ENCODE results near the gene LCN6.

The LCN6 gene

DNA sequence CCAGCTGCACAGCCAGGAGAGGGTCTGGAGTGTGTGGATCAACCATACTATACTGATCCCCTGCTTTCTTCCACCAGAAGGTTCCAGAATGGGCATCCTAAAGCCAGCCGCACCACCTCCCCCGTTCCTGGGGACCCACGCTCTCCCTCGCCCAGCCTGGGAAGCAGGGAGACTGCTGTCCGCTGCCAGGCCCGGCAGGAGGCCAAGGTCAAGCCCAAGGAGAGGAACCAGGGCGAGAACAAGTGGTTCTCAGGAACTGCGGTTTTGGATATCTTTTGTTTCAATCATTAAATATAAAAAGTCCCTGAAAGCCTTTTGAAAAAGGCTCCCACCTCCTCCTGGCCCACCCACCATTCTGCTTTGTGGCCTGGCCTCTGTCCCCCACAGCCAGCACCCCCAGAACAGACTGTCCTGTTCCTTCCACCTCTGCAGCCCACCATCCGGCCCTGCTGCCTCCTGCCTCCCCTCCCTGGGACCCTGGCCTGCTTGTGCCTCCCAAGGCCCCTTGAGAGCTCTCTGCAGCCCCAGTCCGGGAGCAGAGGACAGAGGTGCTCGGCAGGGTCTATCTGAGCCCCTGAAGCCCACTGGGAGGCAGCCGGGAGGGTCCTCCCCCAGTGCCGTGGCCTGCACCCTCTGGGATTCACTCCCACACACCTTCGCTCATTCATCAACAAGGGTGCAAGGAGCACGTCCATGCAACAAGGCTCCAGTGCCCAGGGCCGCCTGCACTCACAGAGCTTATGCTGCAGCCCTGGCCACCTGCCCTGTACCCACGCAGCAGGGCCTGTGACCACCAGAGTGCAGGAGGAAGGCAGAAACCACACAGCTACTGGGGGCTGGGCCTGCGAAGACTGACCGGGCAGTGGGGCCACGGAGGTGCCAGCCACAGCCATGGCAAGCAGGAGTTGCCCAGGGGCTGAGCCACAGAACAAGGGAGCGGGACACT lies 614 bp upstream of the LCN6 start:
- no peak for DNase-seq (ENCODE audit: low spot score)
- Mint-ChIP-seq H3K27me3 (ENCODE audit: low read depth) (peaks cover 1% of the 10 kb centered on the region), H3K36me3 (ENCODE audit: low read depth) (peaks cover 2% of the 10 kb centered on the region), H3K9me3 (peaks cover 16% of the 10 kb centered on the region), H3K4me1 (ENCODE audit: low read depth) (peaks cover 6% of the 10 kb centered on the region), H3K27ac (no peak overlapping the region), H3K4me3 (no peak overlapping the region)

DNA sequence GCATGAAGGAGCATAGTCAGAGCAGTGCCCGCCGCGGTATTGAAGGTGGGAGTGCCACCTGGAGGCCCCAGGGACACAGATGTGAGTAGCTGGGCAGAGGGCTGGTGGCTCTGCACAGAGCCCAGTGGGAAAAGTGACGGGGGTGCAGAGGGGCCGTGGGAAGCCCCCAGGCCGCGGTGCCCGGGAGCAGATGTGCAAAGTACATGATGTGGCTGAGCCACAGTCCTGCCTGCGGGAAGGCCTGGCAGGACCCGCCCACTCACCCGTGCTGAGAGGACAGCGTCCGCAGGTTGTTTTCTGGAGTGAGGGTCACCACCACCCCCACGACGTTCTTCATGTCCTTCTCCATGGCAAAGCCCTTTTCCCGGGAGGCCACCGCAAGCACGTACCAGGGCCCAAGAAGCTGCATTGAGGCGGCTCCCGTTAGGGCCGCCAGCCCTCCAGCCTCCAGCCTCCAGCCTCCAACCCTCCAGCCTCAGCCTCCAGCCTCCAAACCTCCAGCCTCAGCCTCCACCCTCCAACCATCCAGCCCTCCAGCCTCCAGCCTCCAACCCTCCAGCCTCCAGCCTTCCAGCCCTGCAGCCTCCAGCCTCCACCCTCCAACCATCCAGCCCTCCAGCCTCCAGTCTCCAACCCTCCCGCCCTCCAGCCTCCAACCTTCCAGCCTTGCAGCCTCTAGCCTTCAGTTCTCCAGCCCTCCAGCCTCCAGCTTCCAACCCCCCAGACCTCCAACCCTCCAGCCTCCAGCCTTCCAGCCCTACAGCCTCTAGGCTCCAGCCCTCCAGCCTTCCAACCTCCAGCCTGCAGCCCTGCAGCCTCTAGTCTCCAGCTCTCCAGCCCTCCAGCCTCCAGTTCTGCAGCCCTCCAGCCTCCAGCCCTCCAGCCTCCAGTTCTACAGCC lies 914 bp downstream of the LCN6 start:
- Mint-ChIP-seq H3K9me3 (peaks cover 10% of the 10 kb centered on the region), H3K27me3 (ENCODE audit: low read depth) (peaks cover 4% of the 10 kb centered on the region), H3K4me3 (no peak overlapping the region), H3K27ac (peak overlapping the region; percentile 7), H3K36me3 (ENCODE audit: low read depth) (peaks cover 1% of the 10 kb centered on the region), H3K4me1 (ENCODE audit: low read depth) (peaks cover 6% of the 10 kb centered on the region)
- DNase-seq (ENCODE audit: low spot score) = no peak

DNA sequence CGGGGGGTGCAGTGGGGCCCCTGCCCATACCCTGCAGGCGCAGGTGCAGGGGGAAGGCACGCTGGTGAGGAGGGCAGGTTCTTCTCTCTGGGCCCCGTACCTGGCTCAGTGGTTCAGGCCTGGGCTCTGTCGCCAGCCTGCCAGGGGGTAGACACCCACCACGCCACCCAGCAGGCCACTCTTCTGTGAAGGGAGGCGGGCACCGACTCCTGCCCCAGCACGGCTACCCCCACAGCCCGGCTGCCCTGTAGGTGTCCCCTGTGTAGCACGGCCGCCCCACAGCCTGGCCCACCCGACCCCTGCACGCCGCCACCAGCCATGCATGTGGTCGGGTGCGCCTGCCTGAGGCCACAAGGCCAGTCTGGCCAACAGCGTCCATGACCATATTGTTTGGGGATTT lies 1.7 kb downstream of the LCN6 start:
- peaks cover 6% of the 10 kb centered on the region for H3K27me3 Mint-ChIP-seq (ENCODE audit: low read depth)
- no peaks in the 10 kb centered on the region for H3K36me3 Mint-ChIP-seq (ENCODE audit: low read depth)
- no peak overlapping the region for H3K4me3 Mint-ChIP-seq
- H3K9me3 Mint-ChIP-seq = peaks cover 2% of the 10 kb centered on the region
- no peak overlapping the region for H3K27ac Mint-ChIP-seq
- no peak for DNase-seq (ENCODE audit: low spot score)
- H3K4me1 Mint-ChIP-seq (ENCODE audit: low read depth) = peaks cover 6% of the 10 kb centered on the region

DNA sequence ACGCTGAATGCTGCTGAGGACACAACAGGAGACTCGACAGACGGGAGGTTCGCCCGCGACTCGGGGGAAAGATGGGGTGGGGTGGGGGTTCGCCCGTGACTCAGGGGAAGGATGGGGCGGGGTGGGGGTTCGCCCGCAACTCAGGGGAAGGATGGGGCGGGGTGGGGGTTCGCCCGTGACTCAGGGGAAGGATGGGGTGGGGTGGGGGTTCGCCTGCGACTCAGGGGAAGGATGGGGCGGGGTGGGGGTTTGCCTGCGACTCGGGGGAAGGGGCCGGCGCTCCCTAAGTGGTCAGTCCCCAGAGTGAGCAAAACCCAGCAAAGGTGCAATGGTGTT lies 2.2 kb downstream of the LCN6 start:
- Mint-ChIP-seq H3K4me3 (no peak overlapping the region), H3K36me3 (ENCODE audit: low read depth) (no peaks in the 10 kb centered on the region), H3K27me3 (ENCODE audit: low read depth) (peaks cover 6% of the 10 kb centered on the region), H3K27ac (no peak overlapping the region), H3K9me3 (no peaks in the 10 kb centered on the region), H3K4me1 (ENCODE audit: low read depth) (peaks cover 6% of the 10 kb centered on the region)
- DNase-seq (ENCODE audit: low spot score) = no peak

DNA sequence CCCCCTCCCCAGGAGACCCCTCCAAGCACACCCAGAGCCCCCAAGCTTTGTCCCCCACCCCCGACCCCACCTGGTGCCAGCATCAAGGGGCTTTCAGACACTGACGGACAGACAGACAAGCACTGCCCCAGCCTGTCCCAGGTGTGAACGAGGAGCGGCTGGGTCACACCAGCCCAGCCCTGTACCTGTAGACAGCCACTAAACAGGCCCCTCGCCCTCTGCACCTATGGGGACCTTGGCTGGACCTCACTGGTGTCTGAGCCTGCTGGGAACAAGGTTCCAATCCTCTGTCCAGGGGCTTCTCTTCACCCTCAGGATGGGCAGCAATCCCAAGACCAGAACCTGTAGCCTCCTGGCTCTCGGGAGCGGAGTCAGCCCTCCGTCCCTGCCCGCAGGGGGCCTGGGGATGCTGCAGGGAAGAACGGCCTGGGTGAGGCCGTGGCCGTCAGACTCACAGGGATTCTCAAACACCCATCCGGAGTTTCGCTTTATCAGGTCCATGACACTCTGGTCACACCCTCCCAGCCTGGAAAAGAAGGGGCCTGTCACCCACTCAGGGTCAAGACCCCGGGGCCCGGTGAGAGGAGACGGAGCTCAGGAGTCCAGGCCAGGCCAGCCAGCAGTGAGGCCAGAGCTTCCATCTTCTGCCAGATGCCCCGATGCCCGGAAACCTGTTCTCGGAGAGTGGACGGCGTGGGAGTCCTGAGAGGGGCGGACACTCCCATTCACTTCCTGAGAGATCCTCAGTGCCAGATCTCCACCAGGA lies 2.8 kb downstream of the LCN6 start:
- Mint-ChIP-seq H3K4me1 (ENCODE audit: low read depth) (peaks cover 4% of the 10 kb centered on the region), H3K4me3 (no peak overlapping the region), H3K27me3 (ENCODE audit: low read depth) (peaks cover 5% of the 10 kb centered on the region), H3K36me3 (ENCODE audit: low read depth) (no peaks in the 10 kb centered on the region), H3K9me3 (no peaks in the 10 kb centered on the region), H3K27ac (no peak overlapping the region)
- DNase-seq (ENCODE audit: low spot score) = no peak

DNA sequence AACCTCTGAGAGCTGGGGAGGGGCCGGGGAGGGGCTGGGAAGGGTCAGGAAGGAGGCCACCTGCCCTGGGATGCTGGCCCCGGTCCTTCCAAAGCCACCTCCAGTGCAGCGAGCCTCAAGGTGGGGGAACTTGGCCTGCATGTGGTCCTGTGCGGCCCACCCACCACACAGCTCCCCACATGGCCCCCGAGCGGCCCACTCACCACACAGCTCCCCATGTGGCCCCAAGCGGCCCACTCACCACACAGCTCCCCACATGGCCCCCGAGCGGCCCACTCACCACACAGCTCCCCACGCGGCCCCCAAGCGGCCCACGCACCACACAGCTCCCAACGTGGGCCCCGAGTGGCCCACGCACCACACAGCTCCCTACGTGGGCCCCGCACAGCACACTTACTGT lies 3.6 kb downstream of the LCN6 start:
- no peaks in the 10 kb centered on the region for H3K9me3 Mint-ChIP-seq
- no peak for DNase-seq (ENCODE audit: low spot score)
- no peaks in the 10 kb centered on the region for H3K36me3 Mint-ChIP-seq (ENCODE audit: low read depth)
- no peak overlapping the region for H3K4me3 Mint-ChIP-seq
- peaks cover 5% of the 10 kb centered on the region for H3K27me3 Mint-ChIP-seq (ENCODE audit: low read depth)
- H3K27ac Mint-ChIP-seq = no peak overlapping the region
- no peaks in the 10 kb centered on the region for H3K4me1 Mint-ChIP-seq (ENCODE audit: low read depth)

DNA sequence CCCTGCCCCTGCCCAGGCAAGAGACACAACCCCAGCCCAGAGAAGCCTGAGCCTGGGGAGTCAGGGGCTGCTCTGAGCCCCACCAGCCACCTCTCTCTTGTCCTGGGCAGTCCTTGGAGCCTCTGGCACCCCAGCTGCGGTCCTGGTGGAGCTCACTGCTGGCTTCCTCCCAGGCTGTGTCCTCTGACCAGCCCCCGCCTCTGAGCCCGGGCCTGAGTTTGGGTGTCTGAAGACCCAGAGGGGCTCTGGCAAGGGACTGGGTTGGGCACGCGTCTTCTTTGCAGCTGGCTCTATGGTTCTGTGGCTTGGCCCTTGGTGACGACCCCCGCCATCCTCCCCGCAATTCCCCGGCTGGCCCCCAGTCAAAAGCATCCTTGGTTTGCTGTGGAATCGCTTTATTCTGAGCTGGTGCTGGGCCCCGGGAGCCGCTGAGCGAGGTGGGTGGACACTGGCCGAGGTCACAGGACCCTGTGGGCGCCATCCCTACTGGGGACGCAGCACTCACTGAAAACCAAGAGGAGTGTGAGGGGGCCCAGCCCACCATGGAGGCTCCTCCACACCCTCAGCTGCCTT lies 4.6 kb downstream of the LCN6 start:
- H3K4me3 Mint-ChIP-seq = no peak overlapping the region
- no peak overlapping the region for H3K27ac Mint-ChIP-seq
- DNase-seq (ENCODE audit: low spot score) = no peak
- no peaks in the 10 kb centered on the region for H3K9me3 Mint-ChIP-seq
- no peaks in the 10 kb centered on the region for H3K36me3 Mint-ChIP-seq (ENCODE audit: low read depth)
- H3K4me1 Mint-ChIP-seq (ENCODE audit: low read depth) = no peaks in the 10 kb centered on the region
- H3K27me3 Mint-ChIP-seq (ENCODE audit: low read depth) = peaks cover 5% of the 10 kb centered on the region

DNA sequence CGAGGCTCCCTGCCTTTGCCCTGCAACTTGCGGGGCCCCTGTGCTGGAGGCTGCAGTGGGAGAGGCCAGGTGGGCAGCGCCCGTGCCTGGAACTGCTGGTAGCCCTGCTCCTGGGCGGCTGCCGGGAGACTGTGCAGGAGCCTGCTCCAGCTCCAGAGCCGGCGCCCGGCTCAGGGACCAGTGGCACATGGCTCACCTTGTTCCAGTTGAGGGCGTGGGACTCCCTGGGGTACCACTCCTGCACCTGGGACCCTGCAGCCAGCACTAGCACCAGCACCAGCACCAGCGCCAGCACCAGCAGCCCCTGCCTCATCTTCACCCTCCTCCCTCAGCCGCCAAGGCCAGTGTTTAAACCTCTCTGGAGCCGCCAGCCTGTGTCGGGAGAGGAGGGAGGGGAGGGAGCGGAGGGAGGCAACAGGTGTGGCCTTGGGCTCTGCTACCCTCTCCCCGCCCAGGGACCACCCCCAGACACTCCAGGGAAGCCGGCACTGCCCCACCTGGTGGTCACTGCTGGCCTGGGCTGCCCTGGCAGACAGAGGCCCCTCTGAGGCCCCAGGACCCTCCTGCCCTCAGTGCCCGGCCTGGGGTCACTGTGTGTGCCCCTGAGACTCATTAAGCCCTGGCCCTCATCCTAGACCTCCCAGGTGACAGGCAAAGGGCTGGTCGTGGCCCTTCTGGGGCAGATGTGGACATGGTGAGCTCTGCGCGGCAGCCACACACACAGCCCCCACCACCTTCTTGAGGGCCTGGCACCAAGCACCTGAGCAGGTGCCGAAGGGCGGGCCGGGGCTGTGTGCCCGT lies 5.5 kb downstream of the LCN6 start, which contains the start of gene LCN10:
TSS of gene LCN10 (minus strand) at position 350 of the 801 bp plus-strand sequence. CDS start at position 313, 37 bp downstream.
- no peak within 1 kb of the TSS for H3K4me3 Mint-ChIP-seq
- no peak within 1 kb of the TSS for H3K27ac Mint-ChIP-seq
- H3K27me3 Mint-ChIP-seq (ENCODE audit: low read depth) = peaks cover 5% of the 10 kb centered on the region
- H3K36me3 Mint-ChIP-seq (ENCODE audit: low read depth) = no peaks in the 10 kb centered on the region
- no peaks in the 10 kb centered on the region for H3K9me3 Mint-ChIP-seq
- no peaks in the 10 kb centered on the region for H3K4me1 Mint-ChIP-seq (ENCODE audit: low read depth)
- DNase-seq (ENCODE audit: low spot score) = no peak

DNA sequence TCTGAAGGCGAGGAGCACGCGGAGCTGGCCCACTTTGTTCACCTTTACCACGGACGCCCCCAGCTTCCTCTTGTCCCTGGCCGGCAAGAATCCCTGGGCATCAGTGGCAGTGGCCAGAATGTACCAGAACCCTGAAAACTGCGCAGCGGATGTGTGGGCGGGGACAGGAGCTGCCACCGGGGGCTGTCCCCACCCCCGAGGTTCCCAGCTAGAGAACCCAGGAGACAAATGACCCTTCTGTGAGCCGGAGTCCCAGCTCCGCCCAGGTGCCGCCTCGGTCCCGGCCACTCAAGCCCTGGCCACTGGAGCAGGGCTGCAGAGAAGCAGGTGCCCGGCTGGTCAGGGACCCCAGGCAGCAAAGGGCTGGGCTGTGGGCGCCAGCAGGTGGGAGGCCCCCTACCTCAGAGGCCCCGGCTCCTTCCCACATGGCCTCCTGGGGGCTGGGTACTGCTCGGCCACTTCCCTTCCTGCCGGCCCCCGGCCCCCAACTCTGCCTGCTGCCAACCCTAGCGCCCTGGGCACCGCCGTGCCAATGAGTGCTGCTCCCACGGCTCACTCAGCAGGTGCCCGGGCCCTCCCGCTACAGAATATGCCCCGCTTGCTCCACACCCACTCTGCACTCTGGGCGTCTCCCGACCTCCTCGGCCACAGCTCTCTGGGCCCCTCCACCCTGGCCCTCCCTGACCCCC lies 6.3 kb downstream of the LCN6 start:
- Mint-ChIP-seq H3K27me3 (ENCODE audit: low read depth) (peaks cover 5% of the 10 kb centered on the region), H3K4me3 (no peak overlapping the region), H3K9me3 (no peaks in the 10 kb centered on the region), H3K36me3 (ENCODE audit: low read depth) (no peaks in the 10 kb centered on the region), H3K4me1 (ENCODE audit: low read depth) (no peaks in the 10 kb centered on the region), H3K27ac (no peak overlapping the region)
- DNase-seq (ENCODE audit: low spot score) = peak; percentile 52

DNA sequence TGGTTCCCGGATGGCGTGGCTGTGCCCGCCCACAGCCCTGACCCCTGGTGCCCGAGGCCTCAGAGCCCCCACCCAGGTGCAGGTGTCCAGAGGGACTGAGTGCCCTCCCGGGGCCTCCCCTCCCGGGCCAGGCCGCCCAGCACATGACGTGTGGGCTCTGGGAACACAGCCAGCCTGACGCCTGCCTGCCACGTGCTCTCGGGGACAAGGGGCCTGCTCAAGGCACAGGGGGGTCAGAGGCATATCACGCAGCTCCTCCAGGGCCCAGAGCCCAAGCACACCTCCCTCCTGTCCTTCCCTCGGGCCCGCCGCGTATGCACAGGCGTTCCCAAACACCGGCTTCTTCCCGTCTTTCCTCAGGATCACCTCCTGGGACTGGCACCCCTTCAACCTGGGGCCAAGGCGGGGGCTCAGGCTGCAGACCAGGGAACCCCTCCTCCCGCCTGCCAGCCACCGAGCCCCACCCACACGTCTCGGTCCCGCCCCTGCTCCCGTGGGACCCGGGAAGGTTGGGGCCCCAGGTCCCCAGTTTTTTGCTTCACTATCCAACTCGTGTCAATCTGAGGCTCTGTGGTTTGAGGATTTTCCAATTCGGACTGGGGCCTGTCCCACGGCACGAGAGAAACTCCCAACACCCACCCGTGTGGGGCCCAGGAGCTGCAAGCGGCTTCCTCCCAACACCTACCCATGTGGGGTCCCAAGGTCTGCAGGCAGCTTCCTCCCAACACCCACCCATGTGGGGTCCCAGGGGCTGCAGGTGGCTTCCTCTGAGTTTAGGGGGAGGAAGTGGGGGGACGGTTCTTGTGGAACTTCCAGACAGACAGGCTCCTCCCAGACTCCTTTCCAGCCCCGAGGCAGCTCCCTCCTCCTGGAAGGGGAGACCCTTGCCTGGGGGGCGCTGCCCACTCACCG lies 7.1 kb downstream of the LCN6 start:
- Mint-ChIP-seq H3K4me1 (ENCODE audit: low read depth) (no peaks in the 10 kb centered on the region), H3K4me3 (no peak overlapping the region), H3K36me3 (ENCODE audit: low read depth) (no peaks in the 10 kb centered on the region), H3K9me3 (no peaks in the 10 kb centered on the region), H3K27me3 (ENCODE audit: low read depth) (peaks cover 5% of the 10 kb centered on the region), H3K27ac (no peak overlapping the region)
- DNase-seq (ENCODE audit: low spot score) = no peak

DNA sequence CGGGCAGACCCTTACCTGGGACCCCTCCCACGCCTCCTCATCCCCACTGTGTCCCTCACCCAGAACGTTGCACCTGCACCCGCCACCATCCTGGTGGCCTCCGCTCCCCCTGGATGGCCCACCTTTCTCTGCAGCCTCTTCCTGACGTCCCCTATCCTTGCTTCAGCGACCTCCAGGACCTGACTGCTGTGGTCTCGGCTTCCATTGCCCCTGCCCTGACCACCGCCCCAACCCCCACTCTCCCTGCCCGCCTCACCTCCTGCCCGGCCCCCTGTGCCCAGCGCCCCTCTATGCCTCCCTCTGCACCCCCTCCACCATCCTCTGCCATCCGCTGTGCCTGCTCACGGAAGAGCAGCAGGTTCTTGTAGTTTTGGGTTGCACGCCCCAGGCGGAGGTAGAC lies 7.8 kb downstream of the LCN6 start:
- H3K9me3 Mint-ChIP-seq = no peaks in the 10 kb centered on the region
- H3K27me3 Mint-ChIP-seq (ENCODE audit: low read depth) = peaks cover 5% of the 10 kb centered on the region
- H3K4me3 Mint-ChIP-seq = no peak overlapping the region

DNA sequence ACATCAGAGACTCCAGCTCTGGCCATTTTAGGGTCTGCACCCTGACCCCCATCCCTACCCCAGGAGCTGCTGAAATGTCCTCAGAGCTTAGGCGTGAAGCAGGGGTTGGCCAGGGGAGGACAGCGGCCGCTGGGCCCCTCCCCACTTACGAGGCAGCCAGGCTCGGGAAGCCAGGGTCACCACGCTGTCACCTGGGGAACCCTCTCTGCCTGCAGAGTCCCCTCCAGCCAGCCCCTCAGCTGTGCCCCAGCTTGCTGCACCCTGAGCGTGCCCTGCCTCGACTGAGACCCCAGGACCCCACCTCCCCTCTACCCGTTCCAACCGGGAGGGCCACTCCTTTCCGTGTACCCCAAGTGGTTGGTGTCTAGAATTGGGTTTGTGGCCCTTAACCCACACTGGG lies 8.3 kb downstream of the LCN6 start:
- no peak overlapping the region for H3K4me3 Mint-ChIP-seq
- no peaks in the 10 kb centered on the region for H3K9me3 Mint-ChIP-seq
- H3K27me3 Mint-ChIP-seq (ENCODE audit: low read depth) = peaks cover 5% of the 10 kb centered on the region
- no peak overlapping the region for H3K27ac Mint-ChIP-seq
- H3K36me3 Mint-ChIP-seq (ENCODE audit: low read depth) = no peaks in the 10 kb centered on the region
- DNase-seq (ENCODE audit: low spot score) = no peak
- H3K4me1 Mint-ChIP-seq (ENCODE audit: low read depth) = no peaks in the 10 kb centered on the region

More for the DNA sequence above, 7.8 kb downstream of the LCN6 start:
- H3K27ac Mint-ChIP-seq = no peak overlapping the region
- no peaks in the 10 kb centered on the region for H3K4me1 Mint-ChIP-seq (ENCODE audit: low read depth)
- DNase-seq (ENCODE audit: low spot score) = no peak
- no peaks in the 10 kb centered on the region for H3K36me3 Mint-ChIP-seq (ENCODE audit: low read depth)
